NCI-H2227 (cell line): ENCODE measurements around the gene MMS19.
A peak's percentile ranks its signal among the peaks of the same experiment; 100 is the strongest.
"Not testable (repeated sequence)": the region's sequence is repeated elsewhere in the genome, so short reads cannot be mapped to it uniquely, and the experiment has no call there.

Source experiments
- DNase-seq: peaks from one replicate; lab custom pipeline; 2025; ENCODE audit not compliant: unreplicated experiment; lab: John Stamatoyannopoulos, UW

Gene MMS19

DNA sequence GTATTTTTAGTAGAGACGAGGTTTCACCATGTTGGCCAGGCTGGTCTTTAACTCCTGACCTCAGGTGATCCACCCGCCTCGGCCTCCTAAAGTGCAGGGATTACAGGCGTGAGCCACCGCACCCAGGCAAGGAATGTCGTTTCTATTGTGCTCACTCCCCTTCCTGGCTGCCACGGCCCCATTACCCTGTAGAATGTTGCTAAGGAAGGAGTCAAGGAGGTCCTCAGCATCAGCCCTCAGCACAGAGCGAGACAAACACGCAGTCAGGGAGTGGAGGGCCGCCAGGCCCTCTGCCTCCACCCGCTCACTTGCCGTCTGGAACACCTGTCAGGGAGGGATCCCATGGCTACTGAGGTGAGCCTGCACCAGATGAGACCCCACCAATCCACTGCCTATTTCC is 29.4 kb downstream of the MMS19 start:
- DNase-seq, result not testable (repeated sequence)

GRCh38 chr10:97468162-97468561 is 30.1 kb downstream of the MMS19 start:
- no peak for DNase-seq

DNA sequence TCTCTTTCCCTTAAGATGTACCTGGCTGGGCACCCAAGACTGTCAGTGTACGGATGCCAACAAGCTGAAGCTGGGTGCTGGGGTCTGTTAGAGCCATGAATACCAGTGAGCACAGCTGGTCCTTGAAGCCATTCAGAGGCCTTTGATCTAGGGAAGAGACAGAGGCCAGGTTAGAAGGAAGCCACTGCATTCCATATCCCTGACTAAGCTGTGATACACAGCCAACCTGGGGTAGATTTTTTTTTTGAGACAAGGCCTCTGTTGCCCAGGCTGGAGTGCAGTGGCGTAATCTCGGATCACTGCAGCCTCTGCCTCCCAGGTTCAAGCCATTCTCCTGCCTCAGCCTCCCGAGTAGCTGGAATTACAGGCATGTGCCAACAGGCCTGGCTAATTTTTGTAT is 31.5 kb downstream of the MMS19 start:
- no peak for DNase-seq

DNA sequence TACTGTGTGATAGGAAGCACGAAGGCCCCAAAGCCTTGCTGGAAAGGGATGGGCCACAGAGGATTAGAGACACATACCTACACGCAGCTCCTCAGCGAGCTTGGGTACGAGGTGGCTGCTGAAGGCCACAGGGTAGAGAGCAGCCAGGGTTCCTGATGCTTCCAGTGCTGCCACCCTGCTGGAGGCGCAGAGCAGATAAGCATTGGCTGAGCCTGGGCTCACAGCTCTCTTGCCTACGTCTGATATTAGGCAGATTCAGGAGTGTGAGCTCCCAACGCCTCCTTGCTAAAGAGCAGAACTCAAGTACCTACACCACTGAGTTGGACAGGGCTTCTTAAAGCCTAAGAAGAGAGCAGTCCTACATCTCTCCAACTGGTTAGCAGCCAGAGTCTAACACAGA is 32.2 kb downstream of the MMS19 start:
- DNase-seq, result no peak

- no peak for DNase-seq
These were observed 34.0 kb downstream of the MMS19 start for GRCh38 chr10:97464226-97464625.

GRCh38 chr10:97463363-97464132 is 34.7 kb downstream of the MMS19 start:
- peak; percentile 4 for DNase-seq

DNA sequence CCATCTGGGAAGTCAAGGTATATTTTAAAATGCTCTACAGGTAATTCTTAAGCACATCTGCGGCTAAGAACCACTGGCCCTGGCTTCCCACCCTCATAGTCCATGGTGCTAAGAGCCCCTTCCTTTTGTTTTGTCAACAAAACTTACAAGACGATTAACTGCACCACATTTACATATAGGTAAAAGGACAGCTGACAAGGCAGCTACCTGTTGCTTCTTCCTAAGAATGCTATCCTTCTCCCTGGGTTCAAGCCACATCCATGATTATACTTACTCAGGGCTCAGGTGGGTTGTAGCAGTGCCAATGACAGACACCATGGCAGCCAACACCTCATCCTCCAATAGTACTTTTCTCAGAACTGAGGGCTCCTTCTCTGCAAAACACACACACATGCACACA is 35.9 kb downstream of the MMS19 start:
- DNase-seq, result no peak

GRCh38 chr10:97459933-97460332 is 38.3 kb downstream of the MMS19 start:
- no peak for DNase-seq

GRCh38 chr10:97459111-97459510 is 39.1 kb downstream of the MMS19 start:
- no peak for DNase-seq

DNA sequence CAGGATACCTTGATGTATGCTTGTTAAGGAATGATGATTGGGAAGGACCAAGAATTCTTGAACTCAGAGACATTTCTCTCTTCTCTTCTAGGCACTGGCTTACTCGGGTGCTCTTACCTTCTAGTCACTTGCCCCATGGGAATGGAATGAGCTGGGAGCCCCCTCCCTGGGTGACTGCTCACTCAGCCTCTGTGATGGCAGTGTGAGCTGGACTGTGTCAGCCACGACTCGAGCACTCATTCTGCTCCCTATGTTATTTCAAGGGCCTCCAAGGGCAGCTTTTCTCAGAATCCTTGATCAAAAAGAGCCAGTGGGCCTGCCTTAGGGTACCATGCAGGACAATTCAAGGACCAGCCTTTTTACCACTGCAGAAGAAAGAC is 41.5 kb downstream of the MMS19 start:
- DNase-seq, result no peak

DNA sequence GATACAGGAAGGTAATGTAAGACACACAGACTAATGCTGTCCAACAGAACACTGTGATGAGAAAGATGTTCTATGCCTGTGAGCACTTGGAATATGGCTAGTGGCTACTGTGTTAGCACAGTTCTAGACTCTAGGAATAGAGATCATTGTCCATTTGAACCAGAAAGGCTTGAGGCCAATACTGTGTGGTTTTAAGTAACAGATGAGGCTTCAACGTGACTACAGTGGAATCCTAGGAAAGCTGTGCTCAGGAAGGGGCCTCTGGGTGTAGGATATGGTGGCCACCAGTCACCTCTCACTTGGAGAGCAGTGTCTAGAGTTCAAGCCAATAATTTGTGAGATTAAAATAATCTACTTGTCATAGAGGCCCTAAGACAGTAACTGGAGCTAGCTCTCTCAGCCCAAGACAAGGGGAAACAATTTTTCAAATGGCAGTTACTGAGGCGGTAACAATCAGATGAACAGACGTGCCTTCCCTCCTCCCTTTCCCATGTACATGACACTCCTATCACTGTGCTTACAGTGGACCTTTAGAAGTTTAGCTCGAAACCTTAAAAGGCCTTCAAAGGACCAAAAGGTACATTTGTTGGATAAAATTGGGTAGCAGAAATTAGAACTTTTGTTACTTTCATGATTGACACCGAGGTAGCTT is 42.1 kb downstream of the MMS19 start:
- no peak for DNase-seq

- no peak for DNase-seq
These were observed 43.7 kb downstream of the MMS19 start for GRCh38 chr10:97454330-97455036.

DNA sequence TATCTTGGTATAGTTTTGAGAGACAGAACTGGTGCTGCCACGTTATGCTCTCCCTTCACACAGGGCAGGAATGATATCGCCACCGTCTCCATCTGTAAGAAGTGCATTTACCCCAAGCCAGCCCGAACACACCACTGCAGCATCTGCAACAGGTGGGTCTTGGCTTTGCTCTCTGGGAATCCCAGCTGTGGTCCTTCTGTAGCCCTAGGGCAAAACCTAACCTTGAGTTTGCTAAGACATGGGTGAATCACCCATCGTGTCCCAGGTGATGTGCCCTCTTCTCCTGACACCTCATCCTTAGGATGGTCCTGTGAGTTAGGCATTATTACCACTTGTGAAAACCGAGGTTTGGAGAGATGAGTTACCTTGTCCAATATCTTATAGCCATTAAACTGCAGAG is 45.9 kb downstream of the MMS19 start:
- DNase-seq, result no peak

GRCh38 chr10:97451605-97452004 is 46.6 kb downstream of the MMS19 start:
- DNase-seq, result no peak

GRCh38 chr10:97450828-97451227 is 47.4 kb downstream of the MMS19 start:
- DNase-seq, result no peak

GRCh38 chr10:97445722-97446639 is 52.2 kb downstream of the MMS19 start, which contains the start of the genes EXOSC1 and ZDHHC16:
Gene EXOSC1 (minus strand): TSS chr10:97446006. CDS start chr10:97445985, 21 bp downstream.
Gene ZDHHC16 (plus strand): TSS chr10:97446175. CDS start chr10:97451676, 5,501 bp downstream.
- peak; percentile 93 for DNase-seq

DNA sequence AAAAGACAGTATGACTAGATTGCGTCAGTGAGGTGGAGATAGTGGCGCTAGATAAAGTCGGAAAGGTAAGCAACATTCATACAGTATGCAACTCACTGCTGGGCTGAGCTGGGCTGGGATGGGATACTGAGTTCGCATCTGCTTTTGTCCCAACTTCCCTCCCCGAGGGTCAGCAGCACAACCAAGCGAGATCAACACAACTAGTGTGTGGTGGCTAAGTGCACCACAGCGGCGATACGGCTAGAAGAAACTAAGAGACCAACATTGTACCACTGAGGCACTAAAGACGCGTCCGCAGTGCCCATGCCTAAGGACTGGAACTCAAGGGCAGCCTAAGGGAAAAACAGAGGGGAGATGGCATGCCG is 52.9 kb downstream of the MMS19 start:
- no peak for DNase-seq

DNA sequence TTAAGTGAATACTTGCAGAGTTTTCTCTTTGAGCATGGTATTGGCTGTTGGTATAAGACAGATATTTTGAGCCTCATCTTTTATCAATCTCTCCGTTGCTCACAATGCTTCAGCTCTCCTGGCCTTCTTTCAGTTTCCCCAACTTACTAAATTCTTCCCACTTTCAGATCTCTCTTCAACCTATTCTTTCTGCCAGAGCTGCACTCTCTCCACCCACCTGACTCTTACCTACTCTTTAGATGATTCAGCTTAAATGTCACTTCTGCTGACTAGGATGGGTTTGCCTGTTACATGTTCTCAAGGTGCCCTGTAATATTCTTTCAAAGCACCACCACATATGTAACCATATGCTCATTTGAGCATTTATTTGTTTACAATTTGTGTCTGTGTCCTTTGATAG is 54.0 kb downstream of the MMS19 start:
- no peak for DNase-seq

DNA sequence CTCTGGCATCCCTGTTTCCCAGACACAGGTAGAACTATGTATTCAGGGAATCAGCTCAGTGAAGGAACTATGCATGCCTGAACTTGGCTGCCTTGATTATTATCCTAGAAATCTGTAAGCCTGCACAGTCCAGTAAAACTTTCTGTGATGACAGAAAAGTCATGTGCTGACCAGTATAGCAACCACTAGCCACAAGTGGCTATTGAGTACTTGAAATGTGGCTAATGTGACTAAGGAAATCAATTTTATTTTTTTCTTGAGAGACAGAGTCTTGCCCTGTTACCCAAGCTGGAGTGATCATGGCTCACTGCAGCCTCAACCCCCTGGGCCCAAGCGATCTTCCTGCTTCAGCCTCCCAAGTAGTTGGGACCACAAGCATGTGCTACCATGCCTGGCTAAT is 55.9 kb downstream of the MMS19 start:
- DNase-seq, result no peak

DNA sequence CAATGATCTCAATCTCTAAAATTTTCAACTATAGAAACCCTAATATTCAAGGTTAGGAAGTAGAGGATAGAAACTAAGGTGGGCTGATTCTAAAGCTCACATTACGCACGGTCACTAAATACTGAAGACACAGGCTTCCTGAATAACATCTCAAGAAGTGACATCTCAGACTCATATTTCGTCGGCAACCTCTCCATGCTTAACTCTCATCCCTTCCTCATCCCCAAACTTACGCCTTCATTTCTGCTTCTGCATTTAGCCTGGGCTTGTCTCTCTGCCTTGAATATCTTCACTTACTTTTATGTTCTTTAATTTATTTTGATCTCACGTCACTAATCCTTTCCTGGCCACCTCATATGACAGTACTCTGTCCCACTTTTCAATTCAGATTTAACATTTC is 63.0 kb downstream of the MMS19 start:
- DNase-seq, result no peak

GRCh38 chr10:97434557-97434956 is 63.7 kb downstream of the MMS19 start:
- no peak for DNase-seq
